ENCODE measurements around the gene PKIB. TPM values are rescaled to one million over a fixed set of nuclear protein-coding genes. Genes with fewer than 3 reads are reported as not detected.

PKIB gene
- total and polyA plus RNA-seq, 2 of the 4 experiments (the other 2 are of a cell fraction), result 6.3 to 13.1 TPM

DNA sequence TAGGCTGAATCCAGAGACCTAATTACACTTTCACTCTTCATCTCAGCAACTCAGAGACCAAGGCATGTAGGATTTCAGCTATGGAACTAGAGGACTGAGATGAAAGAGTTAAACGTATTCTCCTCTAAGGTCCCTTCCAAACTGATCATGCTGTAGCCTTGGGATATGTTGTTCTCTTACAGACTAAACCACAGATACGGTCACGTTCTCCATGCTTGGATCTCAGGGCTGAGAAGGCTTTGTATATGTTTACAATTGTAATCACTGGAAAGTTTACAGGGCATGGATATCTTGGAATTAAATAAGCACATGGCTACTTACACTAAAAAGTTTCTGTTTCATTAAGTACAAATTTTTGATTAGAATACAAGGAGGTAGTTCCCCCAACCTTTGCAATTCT is 50.1 kb downstream of the PKIB start:
- H3K56ac ChIP-seq (ENCODE audit: extremely low read depth, insufficient read depth, low read length), result no peak overlapping the region
- H3K36me3 ChIP-seq (ENCODE audit: control insufficient read depth, insufficient read depth, low read length), result no peaks in the 10 kb centered on the region
- H3K18ac ChIP-seq (ENCODE audit: low read depth, low read length), result no peak overlapping the region; the same call in 1 of the 2 replicates
- ChIA-PET POLR2A (ENCODE audit: unreplicated experiment) (no interaction called here), CTCF (no interaction called here)
- no peak overlapping the region for H3K27ac ChIP-seq (ENCODE audit: insufficient read depth, low read length)
- H4K20me1 ChIP-seq (ENCODE audit: insufficient read depth, low read length), result no peaks in the 10 kb centered on the region
- intact Hi-C loops (cut with micrococcal nuclease) (no loop called here), in situ Hi-C loops (cut with MboI; ENCODE audit: low sequenced_read_pairs) (no loop called here), dilution Hi-C loops (cut with HindIII; ENCODE audit: low sequenced_read_pairs, unreplicated experiment) (no loop called here)
- H3K4ac ChIP-seq (ENCODE audit: low read depth, low read length), result no peak overlapping the region
- ATAC-seq (ENCODE audit: low read depth) (no peak), DNase-seq (no peak)
- no TSS peak for BruUV-seq (replicated peaks)
- H4K8ac ChIP-seq (ENCODE audit: low read depth in 2 of 2, low read length in 2 of 2), result no peak overlapping the region
- no peaks in the 10 kb centered on the region for H3K9me3 ChIP-seq (ENCODE audit: control insufficient read depth, insufficient read depth, low read length)
- H2AFZ ChIP-seq (replicated peaks; ENCODE audit: low read length, poor library complexity), result no peak overlapping the region
- 0 out of 2 replicates have a peak, but pooled peaks cover 2% of the 10 kb centered on the region for H3K4me1 ChIP-seq (ENCODE audit: control insufficient read depth, insufficient read depth, low read length)
- H2AK5ac ChIP-seq (ENCODE audit: low read depth, low read length), result no peak overlapping the region
- no peak overlapping the region for H4K91ac ChIP-seq (ENCODE audit: insufficient read depth, low read depth, low read length)
- no peak overlapping the region for H2BK20ac ChIP-seq (ENCODE audit: low read depth, low read length)
- no peak overlapping the region for H2AK9ac ChIP-seq (replicated peaks; ENCODE audit: low read depth, low read length, poor library complexity)
- H3K23ac ChIP-seq (ENCODE audit: low read depth, low read length), result no peak overlapping the region
- no peak overlapping the region for H3K4me3 ChIP-seq (ENCODE audit: insufficient read depth, low read depth, low read length)
- no peaks in the 10 kb centered on the region for H3K9me1 ChIP-seq (ENCODE audit: insufficient read depth, low read length)
- H3K27me3 ChIP-seq (ENCODE audit: control insufficient read depth, insufficient read depth, low read length), result no peaks in the 10 kb centered on the region
- no peak overlapping the region for H2BK15ac ChIP-seq (ENCODE audit: low read depth, low read length)
- H3K4me2 ChIP-seq (ENCODE audit: low read depth, low read length), result peak overlapping the region; percentile 62
- no peaks in the 10 kb centered on the region for H3K79me1 ChIP-seq (ENCODE audit: low read depth in 1 of 2, low read length in 2 of 2)
- no peak overlapping the region for H3K9ac ChIP-seq (ENCODE audit: low read depth, low read length)
- TF ChIP-seq BHLHE40 (IDR thresholded peaks at IDR 0.05; ENCODE audit: low read depth, low read length) (no peak), MAZ (IDR thresholded peaks at IDR 0.05; ENCODE audit: borderline replicate concordance, low read depth, low read length) (no peak), CEBPB (IDR thresholded peaks at IDR 0.05; ENCODE audit: low read depth, low read length) (no peak), POLR2A (IDR thresholded peaks at IDR 0.05; ENCODE audit: low read depth, low read length) (no peak), RFX5 (IDR thresholded peaks at IDR 0.05; ENCODE audit: low read depth, low read length) (no peak), RAD21 (IDR thresholded peaks at IDR 0.05; ENCODE audit: low read length) (no peak), RCOR1 (IDR thresholded peaks at IDR 0.05; ENCODE audit: insufficient replicate concordance, low read length) (no peak), SMC3 (IDR thresholded peaks at IDR 0.05; ENCODE audit: low read depth, low read length) (no peak), FOS (IDR thresholded peaks at IDR 0.05; ENCODE audit: low read depth, low read length) (no peak), MAFK (IDR thresholded peaks at IDR 0.05; ENCODE audit: low read depth, low read length) (no peak), NFE2L2 (IDR thresholded peaks at IDR 0.05; ENCODE audit: low read depth, low read length) (no peak), MXI1 (IDR thresholded peaks at IDR 0.05; ENCODE audit: borderline replicate concordance, low read depth, low read length) (no peak), CHD1 (IDR thresholded peaks at IDR 0.05; ENCODE audit: low read depth, low read length) (no peak)
- TF ChIP-seq, protein P1, sequence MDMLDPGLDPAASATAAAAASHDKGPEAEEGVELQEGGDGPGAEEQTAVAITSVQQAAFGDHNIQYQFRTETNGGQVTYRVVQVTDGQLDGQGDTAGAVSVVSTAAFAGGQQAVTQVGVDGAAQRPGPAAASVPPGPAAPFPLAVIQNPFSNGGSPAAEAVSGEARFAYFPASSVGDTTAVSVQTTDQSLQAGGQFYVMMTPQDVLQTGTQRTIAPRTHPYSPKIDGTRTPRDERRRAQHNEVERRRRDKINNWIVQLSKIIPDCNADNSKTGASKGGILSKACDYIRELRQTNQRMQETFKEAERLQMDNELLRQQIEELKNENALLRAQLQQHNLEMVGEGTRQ (IDR thresholded peaks at IDR 0.05; ENCODE audit: low read depth, low read length), result no peak
- TF ChIP-seq, protein P2, sequence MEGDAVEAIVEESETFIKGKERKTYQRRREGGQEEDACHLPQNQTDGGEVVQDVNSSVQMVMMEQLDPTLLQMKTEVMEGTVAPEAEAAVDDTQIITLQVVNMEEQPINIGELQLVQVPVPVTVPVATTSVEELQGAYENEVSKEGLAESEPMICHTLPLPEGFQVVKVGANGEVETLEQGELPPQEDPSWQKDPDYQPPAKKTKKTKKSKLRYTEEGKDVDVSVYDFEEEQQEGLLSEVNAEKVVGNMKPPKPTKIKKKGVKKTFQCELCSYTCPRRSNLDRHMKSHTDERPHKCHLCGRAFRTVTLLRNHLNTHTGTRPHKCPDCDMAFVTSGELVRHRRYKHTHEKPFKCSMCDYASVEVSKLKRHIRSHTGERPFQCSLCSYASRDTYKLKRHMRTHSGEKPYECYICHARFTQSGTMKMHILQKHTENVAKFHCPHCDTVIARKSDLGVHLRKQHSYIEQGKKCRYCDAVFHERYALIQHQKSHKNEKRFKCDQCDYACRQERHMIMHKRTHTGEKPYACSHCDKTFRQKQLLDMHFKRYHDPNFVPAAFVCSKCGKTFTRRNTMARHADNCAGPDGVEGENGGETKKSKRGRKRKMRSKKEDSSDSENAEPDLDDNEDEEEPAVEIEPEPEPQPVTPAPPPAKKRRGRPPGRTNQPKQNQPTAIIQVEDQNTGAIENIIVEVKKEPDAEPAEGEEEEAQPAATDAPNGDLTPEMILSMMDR (conservative IDR thresholded peaks at IDR 0.05; ENCODE audit: low read depth, low read length), result no peak
- TF ChIP-seq, protein P3, sequence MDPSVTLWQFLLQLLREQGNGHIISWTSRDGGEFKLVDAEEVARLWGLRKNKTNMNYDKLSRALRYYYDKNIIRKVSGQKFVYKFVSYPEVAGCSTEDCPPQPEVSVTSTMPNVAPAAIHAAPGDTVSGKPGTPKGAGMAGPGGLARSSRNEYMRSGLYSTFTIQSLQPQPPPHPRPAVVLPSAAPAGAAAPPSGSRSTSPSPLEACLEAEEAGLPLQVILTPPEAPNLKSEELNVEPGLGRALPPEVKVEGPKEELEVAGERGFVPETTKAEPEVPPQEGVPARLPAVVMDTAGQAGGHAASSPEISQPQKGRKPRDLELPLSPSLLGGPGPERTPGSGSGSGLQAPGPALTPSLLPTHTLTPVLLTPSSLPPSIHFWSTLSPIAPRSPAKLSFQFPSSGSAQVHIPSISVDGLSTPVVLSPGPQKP (IDR thresholded peaks at IDR 0.05; ENCODE audit: borderline replicate concordance, low read depth, low read length), result no peak
- no peak overlapping the region for H2BK120ac ChIP-seq (ENCODE audit: low read depth, low read length)
- no CpG with 5 or more reads among the region's 3 CpGs for WGBS, 2 experiments (ENCODE audit: extremely low coverage in 2 of 2, insufficient read length in 1 of 2)
- no peak overlapping the region for H2BK5ac ChIP-seq (ENCODE audit: low read depth, low read length, poor library complexity, severe bottlenecking)
- H4K5ac ChIP-seq (ENCODE audit: low read depth, low read length), result no peak overlapping the region
- H3K14ac ChIP-seq (replicated peaks; ENCODE audit: low read depth, low read length), result no peak overlapping the region

All from IMR-90 (cell line).